Right cardiac atrium (tissue), 5 donors: ENCODE results near the gene NNMT. TPM values are rescaled to one million over a fixed set of nuclear protein-coding genes. Genes with fewer than 3 reads are reported as not detected.
A peak's percentile ranks its signal among the peaks of the same experiment; 100 is the strongest.

Experiments
- ATAC-seq, 2 donors: fragments of 200-7000 bp; cut with Tn5 transposase; one replicate each; pipeline versions ENCODE4 v1.8.0 to v1.9.1; 2020; ENCODE audit warnings: moderate library complexity in 2 of 2, mild to moderate bottlenecking in 1 of 2
- DNase-seq, 3 donors: peaks; one replicate each; pipeline ENCODE4 v3.0.0-alpha.2; 2020
- H3K27ac ChIP-seq: one replicate; pipeline ENCODE4 v1.5.1; 2013; ENCODE audit warnings: mild to moderate bottlenecking, low read length, control low read depth, moderate library complexity
- H3K27me3 ChIP-seq: one replicate; pipeline ENCODE4 v1.6.1; 2013; ENCODE audit not compliant: control insufficient read depth, insufficient read depth
- H3K4me1 ChIP-seq: one replicate; pipeline ENCODE4 v1.6.1; 2013; ENCODE audit warnings: low read length; ENCODE audit not compliant: control insufficient read depth, insufficient read depth
- H3K4me3 ChIP-seq: one replicate; pipeline ENCODE4 v1.5.1; 2013; ENCODE audit warnings: low read length, control low read depth
- H3K9me3 ChIP-seq: one replicate; pipeline ENCODE4 v1.6.1; 2013; ENCODE audit warnings: low read length; ENCODE audit not compliant: control insufficient read depth
- WGBS: extraction: QIAGEN DNeasy Blood & Tissue Kit; methylation state at CpG from one replicate; pipeline ENCODE4 v1.1.7; 2013; 5-methylcytosine and 5-hydroxymethylcytosine counted together
- intact Hi-C, 4 donors: fragments of 100-400 bp; cut with DNase I; formaldehyde crosslinking; loops; one replicate each; pipeline versions ENCODE4 v1.11.0 to v1.14.0; 2022 to 2023
- polyA plus RNA-seq: library from polyadenylated mRNA; stranded (reverse); fragments of 200-250 nt; gene quantifications from one replicate; pipeline ENCODE4 v1.2.3, GENCODE V29; 2013
- total RNA-seq, 4 donors: library from RNA; stranded (reverse); fragmentation: NEBNext Ultra II Directional; extraction: Animal tissue kit (Norgen Biotek cat#: 25700); gene quantifications; one replicate each; pipeline ENCODE4 v1.2.1, GENCODE V29; 2021
- donor health status: healthy with polysubstance abuse.
- donor health status: DM: no; HTN: yes; CAD: no.
- donor health status: DM: no; HTN: no; CAD: no.
- donor health status: DM: no; HTN: yes; CAD: no; lungs with severe emphysema.
- donor health status: DM: yes; HTN: yes; CAD: no.

Gene NNMT
- total and polyA plus RNA-seq, 5 donors, result 16.8 to 183 (median 56.9) TPM

DNA sequence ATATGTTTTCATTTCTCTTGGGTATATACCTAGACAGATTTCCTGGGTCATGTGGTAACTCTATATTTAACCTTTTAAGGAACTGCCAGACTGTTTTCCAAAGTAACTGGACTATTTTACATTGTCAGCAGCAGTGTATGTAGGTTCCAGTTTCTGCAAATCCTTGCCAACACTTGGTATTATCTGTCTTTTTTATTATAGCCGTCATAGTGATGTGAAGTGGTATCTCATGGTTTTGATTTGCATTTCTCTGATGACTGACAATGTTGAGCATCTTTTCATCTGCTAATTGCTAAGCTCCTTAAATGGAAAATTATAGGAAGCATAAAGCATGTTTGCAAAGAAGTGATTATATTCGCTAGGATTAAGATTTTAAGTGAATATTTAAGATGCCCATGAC is 13.9 kb downstream of the NNMT start:
- WGBS, result 95% methylated on average over 2 of the region's 2 CpGs
- peaks cover 4% of the 10 kb centered on the region for H3K4me1 ChIP-seq
- intact Hi-C loops, result no loop called here
- no peaks in the 10 kb centered on the region for H3K27me3 ChIP-seq
- ATAC-seq (no peak), DNase-seq (no peak)
- H3K27ac ChIP-seq, result no peak overlapping the region
- H3K4me3 ChIP-seq, result no peak overlapping the region
- H3K9me3 ChIP-seq, result no peaks in the 10 kb centered on the region

DNA sequence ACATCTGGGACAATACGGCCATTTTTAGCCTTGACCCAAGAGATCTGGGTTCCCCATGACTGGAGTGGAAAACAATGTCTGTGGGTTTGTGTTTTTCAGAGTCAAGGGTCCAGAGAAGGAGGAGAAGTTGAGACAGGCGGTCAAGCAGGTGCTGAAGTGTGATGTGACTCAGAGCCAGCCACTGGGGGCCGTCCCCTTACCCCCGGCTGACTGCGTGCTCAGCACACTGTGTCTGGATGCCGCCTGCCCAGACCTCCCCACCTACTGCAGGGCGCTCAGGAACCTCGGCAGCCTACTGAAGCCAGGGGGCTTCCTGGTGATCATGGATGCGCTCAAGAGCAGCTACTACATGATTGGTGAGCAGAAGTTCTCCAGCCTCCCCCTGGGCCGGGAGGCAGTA is 15.7 kb downstream of the NNMT start:
- ATAC-seq, result no peak
- no peaks in the 10 kb centered on the region for H3K9me3 ChIP-seq
- H3K27ac ChIP-seq, result no peak overlapping the region
- intact Hi-C loops, result no loop called here
- no peaks in the 10 kb centered on the region for H3K27me3 ChIP-seq
- WGBS, result 90% methylated on average over 10 of the region's 10 CpGs
- no peak for DNase-seq
- no peak overlapping the region for H3K4me3 ChIP-seq
- H3K4me1 ChIP-seq, result peaks cover 4% of the 10 kb centered on the region

DNA sequence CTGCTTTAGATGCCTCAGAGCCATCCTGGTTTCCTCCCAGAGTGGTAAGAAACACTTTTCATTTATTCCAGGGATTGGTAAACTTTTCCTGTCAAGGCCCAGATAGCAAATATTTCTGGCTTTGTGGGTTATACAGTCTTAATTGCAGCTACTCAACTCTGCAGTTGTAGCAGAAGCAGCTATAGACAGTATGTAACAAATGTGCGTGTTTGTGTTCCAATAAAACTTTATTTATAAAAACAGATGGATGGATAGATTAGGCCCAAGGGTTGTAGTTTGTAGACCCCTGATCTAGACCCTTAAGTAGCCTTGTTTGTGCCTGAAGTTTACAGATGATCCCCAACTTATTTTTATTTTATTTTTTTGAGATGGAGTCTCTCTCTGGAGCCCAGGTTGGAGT is 17.9 kb downstream of the NNMT start:
- no peak overlapping the region for H3K4me3 ChIP-seq
- no peaks in the 10 kb centered on the region for H3K4me1 ChIP-seq
- DNase-seq (no peak), ATAC-seq (no peak)
- WGBS, result 97% methylated on average over 1 of the region's 1 CpG
- intact Hi-C loops, result no loop called here
- no peak overlapping the region for H3K27ac ChIP-seq
- H3K9me3 ChIP-seq, result no peaks in the 10 kb centered on the region
- H3K27me3 ChIP-seq, result no peaks in the 10 kb centered on the region

DNA sequence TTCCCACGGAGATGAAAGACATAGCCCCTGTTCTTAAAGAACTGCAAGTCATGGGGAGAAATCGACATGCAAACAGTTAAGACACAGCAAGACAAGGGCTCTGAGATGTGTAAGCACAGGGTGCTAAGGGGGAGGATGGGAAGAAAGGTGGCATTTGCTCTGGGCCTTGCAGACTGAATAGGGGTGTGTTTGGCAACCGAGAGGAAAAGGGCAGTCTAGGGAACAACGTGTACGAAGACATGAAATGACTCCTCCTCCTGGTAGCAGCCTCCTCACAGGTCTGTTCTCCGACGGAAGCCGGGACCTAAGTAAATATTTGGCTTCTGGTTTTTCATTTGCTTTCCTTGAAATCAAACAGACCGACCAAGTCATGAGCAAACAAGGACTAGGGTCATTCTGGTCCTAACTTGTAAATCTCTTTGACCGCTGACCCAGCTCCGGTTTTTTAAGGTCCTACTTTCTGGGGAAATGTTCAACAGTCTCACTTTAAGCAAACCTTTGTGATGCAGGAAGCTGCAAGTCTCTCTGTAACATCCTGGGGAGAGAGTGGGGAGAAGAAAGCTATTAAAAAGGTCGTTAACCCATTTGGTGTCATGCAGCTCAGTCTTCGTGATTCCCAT is 19.7 kb downstream of the NNMT start:
- Histone ChIP-seq H3K27me3 (no peaks in the 10 kb centered on the region), H3K4me1 (no peaks in the 10 kb centered on the region), H3K9me3 (no peaks in the 10 kb centered on the region), H3K27ac (peak overlapping the region; percentile 8), H3K4me3 (no peak overlapping the region)
- intact Hi-C loops, result no loop called here
- DNase-seq (no peak), ATAC-seq (peak; percentile 30 to 75)
- 46% methylated on average over 13 of the region's 13 CpGs for WGBS

DNA sequence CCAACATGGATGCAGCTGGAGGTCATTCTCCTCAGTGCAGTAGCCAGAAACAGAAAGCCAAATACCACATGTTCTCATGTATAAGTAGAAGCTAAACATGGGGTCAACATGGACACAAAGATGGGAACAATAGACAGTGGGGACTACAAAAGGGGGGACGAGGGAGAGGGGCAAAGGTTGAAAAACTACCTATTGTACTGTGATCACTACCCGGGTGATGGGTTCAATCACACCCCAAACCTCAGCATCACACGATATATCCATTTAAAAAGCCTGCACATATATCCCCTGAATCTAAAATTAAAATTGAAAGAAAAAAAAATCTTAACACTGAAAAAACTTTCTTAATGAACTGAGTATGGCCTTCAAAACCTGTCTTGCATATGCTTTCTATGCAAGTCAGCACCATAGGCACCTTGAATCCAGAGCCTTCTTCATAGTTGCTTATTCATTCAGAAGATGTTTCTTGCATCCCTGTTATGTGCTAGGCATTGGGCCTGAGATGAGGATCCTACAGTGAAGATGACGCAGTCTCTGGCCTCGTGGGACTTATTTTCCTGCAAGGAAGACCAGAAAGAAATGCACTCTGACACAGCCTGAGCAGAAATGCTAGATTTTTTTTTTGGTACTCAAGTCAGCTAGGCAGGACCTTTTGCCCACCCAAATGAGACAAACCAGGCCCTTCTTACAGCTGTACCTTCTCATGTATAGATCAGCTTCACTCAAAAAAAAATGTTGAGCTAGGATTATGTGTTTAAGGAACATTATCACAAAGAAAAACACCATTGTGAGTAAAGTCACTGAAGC is 21.0 kb downstream of the NNMT start:
- DNase-seq (peak in 1 of 3 donors; percentile 30), ATAC-seq (peak; percentile 15 to 30)
- Histone ChIP-seq H3K4me3 (no peak overlapping the region), H3K27ac (no peak overlapping the region), H3K4me1 (no peaks in the 10 kb centered on the region), H3K9me3 (no peaks in the 10 kb centered on the region), H3K27me3 (no peaks in the 10 kb centered on the region)
- 87% methylated on average over 5 of the region's 5 CpGs for WGBS
- intact Hi-C loops, result no loop called here

DNA sequence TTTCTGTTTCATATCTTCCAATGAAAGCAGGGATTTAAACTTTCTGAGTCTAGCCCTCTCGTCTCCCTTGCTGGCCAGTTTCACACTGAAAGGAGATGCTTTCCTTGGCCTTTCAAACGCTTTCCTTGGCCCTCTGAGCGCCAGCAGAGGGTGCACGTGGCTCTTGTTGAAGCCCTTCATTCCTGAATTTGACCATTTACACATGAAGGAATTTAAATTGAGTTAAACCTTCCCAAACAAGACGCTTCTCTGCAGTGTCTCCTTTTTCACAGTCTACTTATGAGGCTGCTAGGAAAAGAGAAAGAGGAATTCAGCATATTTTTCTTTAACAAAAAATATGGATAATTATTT is 21.6 kb downstream of the NNMT start:
- Histone ChIP-seq H3K4me3 (no peak overlapping the region), H3K27ac (no peak overlapping the region), H3K4me1 (no peaks in the 10 kb centered on the region), H3K9me3 (no peaks in the 10 kb centered on the region), H3K27me3 (no peaks in the 10 kb centered on the region)
- DNase-seq, result peak; percentile 42 to 82 (median 71)
- 22% methylated on average over 5 of the region's 5 CpGs for WGBS
- peak; percentile 46 to 56 for ATAC-seq
- intact Hi-C loops, result no loop called here

DNA sequence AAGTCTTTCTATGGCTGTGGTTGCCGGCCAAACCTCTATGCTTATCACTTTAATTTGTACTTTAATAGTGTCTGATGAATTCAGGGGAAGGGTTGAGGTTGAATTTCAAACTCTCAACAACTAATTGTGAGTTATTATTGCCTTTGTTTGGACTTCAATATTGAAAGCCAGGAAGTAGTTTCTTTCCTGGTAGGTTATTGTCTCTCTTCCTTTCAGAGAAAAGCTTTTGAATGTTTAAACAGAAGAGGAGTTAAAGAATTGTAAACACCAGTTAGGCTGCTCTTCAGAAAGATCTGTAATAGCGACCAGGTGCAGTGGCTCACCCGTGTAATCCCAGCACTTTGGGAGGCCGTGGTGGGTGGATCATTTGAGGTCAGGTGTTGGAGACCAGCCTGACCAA is 22.2 kb downstream of the NNMT start:
- DNase-seq (no peak), ATAC-seq (no peak)
- H3K4me1 ChIP-seq, result no peaks in the 10 kb centered on the region
- no peak overlapping the region for H3K27ac ChIP-seq
- intact Hi-C loops, result no loop called here
- H3K9me3 ChIP-seq, result no peaks in the 10 kb centered on the region
- no peak overlapping the region for H3K4me3 ChIP-seq
- H3K27me3 ChIP-seq, result no peaks in the 10 kb centered on the region
- WGBS, result 53% methylated on average over 4 of the region's 4 CpGs

DNA sequence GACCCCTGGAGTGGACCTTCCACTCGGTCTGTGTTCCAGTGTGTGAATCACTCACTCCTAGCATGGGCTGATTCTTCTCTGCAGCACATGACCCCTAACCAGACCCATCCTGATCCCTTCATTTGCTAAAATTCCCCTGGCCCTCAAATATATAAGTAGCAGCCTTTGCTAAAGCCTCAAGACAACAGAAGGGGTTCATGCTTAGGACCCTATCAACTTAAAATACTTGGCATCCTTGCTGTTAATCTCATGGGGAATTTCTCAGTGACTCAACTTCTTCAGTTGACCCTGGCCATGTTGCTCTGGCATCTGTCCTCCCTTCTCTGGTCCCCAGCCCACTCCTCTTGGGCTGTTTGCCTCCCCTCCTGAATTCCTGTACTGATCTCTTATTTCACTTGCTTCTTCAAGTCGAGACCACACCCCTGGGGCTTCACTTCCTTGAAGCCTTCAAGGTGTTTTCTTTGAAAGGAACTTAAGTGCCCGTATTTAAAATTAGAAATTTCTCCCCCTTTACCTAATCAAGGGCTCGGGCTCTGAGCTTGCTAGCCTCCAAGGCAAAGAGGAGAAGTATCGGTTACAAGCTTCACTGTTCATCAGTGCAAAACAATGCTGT is 23.6 kb downstream of the NNMT start:
- Histone ChIP-seq H3K27me3 (no peaks in the 10 kb centered on the region), H3K4me3 (no peak overlapping the region), H3K27ac (no peak overlapping the region), H3K9me3 (no peaks in the 10 kb centered on the region), H3K4me1 (no peaks in the 10 kb centered on the region)
- intact Hi-C loops, result no loop called here
- 65% methylated on average over 5 of the region's 5 CpGs for WGBS
- no peak for ATAC-seq
- DNase-seq, result no peak

DNA sequence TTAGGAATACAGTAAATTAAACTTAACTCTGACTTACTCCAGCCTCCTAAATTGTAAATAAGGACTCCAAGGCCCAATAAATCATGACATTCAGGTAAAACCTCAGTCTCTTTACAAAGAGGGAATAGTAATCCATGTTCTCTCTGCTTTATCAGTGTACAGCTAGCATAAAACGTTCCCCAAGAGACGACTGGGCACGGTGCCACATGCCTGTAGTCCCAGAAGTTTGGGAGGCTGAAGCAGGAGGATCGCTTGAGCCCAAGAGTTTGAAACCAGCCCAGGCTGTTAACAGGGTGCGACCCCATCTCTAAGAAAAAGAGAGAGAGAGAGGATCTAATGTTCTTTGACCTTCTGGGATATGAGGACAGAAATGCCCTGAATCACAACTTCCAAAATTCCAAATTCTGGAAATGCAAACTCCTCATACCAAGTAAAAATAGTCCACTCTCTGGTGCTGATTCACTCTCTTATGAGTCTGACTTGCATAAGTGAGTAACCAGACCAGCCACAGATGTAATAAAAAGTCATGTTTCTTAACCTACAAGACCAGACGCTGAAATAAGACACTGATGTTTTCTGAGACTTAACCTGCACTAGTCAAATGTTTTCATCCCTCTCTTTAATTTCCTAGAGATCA is 25.5 kb downstream of the NNMT start:
- H3K27ac ChIP-seq, result no peak overlapping the region
- 62% methylated on average over 6 of the region's 6 CpGs for WGBS
- ATAC-seq, result no peak

DNA sequence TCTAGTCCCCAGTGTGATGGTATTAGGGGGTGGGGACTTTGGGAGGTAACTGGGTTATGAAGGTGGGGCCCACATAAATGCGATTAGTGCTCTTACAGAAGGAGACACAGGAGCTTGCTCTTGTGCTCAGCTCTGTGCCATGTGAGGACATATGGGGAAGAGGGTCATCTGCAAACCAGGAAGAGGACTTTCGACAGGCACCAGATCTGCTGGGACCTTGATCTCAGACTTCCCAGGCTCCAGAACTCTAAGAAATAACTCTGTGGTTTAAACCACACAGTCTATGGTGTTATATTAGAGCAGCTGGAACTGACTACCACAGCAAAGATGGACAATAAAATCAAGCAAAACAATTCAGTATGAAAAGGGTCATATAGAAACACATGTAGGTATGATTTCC is 26.7 kb downstream of the NNMT start:
- Histone ChIP-seq H3K4me3 (no peak overlapping the region), H3K9me3 (no peaks in the 10 kb centered on the region), H3K27me3 (no peaks in the 10 kb centered on the region), H3K27ac (no peak overlapping the region), H3K4me1 (no peaks in the 10 kb centered on the region)
- no peak for DNase-seq
- WGBS, result 93% methylated on average over 2 of the region's 2 CpGs
- no peak for ATAC-seq
- intact Hi-C loops, result no loop called here

More for the DNA sequence above, 25.5 kb downstream of the NNMT start:
- H3K4me3 ChIP-seq, result no peak overlapping the region
- H3K4me1 ChIP-seq, result no peaks in the 10 kb centered on the region
- H3K9me3 ChIP-seq, result no peaks in the 10 kb centered on the region
- H3K27me3 ChIP-seq, result no peaks in the 10 kb centered on the region
- peak; percentile 56 to 77 (median 61) for DNase-seq
- intact Hi-C loops, result no loop called here

DNA sequence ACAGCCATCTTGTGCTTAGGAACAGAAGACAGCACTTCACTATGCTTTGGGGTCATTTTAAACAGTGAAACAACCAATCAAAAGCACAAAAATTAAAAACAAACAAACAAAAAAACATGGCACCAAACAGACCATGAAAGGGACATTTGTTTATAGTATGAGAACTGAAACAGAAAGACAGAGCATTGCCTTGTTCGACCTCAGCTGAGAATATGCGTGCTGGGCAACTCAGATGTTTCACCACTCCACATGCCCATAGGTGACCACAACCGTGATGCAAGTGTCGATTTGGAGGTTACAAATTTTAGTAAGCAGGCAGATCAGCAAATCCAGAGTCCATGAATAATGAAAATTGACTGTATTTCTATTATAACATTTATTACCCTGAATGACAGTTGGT is 30.0 kb downstream of the NNMT start:
- intact Hi-C loops, result no loop called here
- H3K27ac ChIP-seq, result no peak overlapping the region
- ATAC-seq (no peak), DNase-seq (no peak)
- WGBS, result 88% methylated on average over 4 of the region's 4 CpGs
- H3K4me1 ChIP-seq, result no peaks in the 10 kb centered on the region
- no peaks in the 10 kb centered on the region for H3K27me3 ChIP-seq
- H3K4me3 ChIP-seq, result no peak overlapping the region
- no peaks in the 10 kb centered on the region for H3K9me3 ChIP-seq
